ENCODE measurements around the gene IRF4.

- TF ChIP-seq YY1 (IDR thresholded peaks at IDR 0.05; ENCODE audit: insufficient read depth, insufficient read length) (no peak), ZNF274 (IDR thresholded peaks at IDR 0.05; ENCODE audit: low read depth, low read length) (no peak)
These were observed 3.2 kb downstream of the IRF4 start for GRCh38 chr6:394641-395289.
